Activated CD4-positive, CD25-positive, alpha-beta regulatory T cell treated with anti-CD3 and anti-CD28 coated beads, Interleukin-2, amount 50 U/mL, for 16 hours (primary cell): Measurements from ENCODE around the gene CCNB1.
"Not testable (repeated sequence)": the region's sequence is repeated elsewhere in the genome, so short reads cannot be mapped to it uniquely, and the experiment has no call there.

ENCODE experiments used
- DNase-seq: peaks from one replicate; pipeline ENCODE4 v3.0.0-alpha.2; 2020; ENCODE audit warnings: low read depth, low spot score

CCNB1 gene

DNA sequence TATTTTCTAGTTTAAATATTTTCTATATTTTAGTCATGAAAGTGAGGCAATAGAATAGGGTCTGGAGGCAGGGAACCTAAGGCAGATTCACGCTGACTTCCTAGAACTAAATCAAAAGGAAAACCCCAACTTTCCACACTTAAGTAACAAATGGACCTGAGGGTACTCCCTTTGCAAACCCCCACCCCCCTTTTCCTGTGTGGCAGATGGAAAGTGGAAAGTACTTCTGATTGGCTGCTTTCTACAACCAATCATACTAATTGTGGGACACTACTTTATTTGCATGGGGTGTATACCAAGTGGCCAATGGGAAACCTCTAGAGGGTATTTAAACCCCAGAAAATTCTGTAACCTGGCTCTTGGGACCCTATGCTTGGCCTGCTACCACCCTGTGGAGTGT is 17.7 kb downstream of the CCNB1 start:
- DNase-seq: no peak

DNA sequence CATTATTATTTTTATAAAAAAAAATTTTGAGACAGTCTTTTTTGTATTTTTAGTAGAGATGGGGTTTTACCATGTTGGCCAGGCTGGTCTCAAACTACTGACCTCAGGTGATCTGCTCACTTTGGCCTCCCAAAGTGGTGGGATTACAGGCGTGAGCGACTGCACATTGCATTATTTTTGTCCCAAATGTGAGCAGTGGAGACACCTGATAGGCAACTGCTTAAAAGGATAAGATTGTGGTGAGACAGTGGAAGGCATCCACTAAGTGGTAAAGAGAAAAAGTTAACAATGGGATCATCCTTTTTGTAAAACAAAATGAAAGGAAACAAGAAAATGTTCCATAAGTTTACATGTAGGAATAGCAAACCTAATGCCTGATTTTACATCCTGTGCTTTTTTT is 20.4 kb downstream of the CCNB1 start:
- DNase-seq: no peak

- DNase-seq: no peak
Measured at GRCh38 chr5:69188811-69189161, 21.8 kb downstream of the CCNB1 start.

GRCh38 chr5:69189162-69190086 is 22.5 kb downstream of the CCNB1 start, which contains the start of gene CENPH:
Gene CENPH (plus strand): TSS chr5:69189583. CDS start chr5:69189635, 52 bp downstream.
- peak; percentile 84 for DNase-seq

GRCh38 chr5:69202497-69202896 is 35.5 kb downstream of the CCNB1 start:
- no peak for DNase-seq

- DNase-seq: no peak
Measured at GRCh38 chr5:69206528-69207190, 39.7 kb downstream of the CCNB1 start.

- DNase-seq: no peak
Measured at GRCh38 chr5:69209602-69210001, 42.7 kb downstream of the CCNB1 start.

- DNase-seq: no peak
Measured at GRCh38 chr5:69211200-69211599, 44.2 kb downstream of the CCNB1 start.

GRCh38 chr5:69212022-69212421 is 45.1 kb downstream of the CCNB1 start:
- DNase-seq: no peak

- DNase-seq: no peak
Measured at GRCh38 chr5:69213513-69214215, 46.7 kb downstream of the CCNB1 start.

DNA sequence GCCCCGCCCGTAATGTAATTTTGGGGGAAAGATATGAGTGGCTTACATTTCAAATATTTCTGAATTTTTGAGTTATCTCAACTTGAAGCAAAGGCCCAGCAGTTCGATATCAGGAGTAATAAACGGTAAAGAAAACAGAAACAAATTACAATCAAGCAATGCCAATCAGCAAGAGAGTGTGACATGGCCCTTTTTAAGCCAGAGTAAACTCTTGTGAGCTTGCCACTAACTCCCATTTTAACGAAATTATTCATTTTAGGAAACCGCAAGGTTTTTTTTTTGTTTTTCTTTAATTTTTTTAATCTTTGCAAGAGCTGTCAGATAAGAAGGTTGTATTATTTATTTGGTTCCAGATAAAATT is 50.2 kb downstream of the CCNB1 start:
- no peak for DNase-seq

DNA sequence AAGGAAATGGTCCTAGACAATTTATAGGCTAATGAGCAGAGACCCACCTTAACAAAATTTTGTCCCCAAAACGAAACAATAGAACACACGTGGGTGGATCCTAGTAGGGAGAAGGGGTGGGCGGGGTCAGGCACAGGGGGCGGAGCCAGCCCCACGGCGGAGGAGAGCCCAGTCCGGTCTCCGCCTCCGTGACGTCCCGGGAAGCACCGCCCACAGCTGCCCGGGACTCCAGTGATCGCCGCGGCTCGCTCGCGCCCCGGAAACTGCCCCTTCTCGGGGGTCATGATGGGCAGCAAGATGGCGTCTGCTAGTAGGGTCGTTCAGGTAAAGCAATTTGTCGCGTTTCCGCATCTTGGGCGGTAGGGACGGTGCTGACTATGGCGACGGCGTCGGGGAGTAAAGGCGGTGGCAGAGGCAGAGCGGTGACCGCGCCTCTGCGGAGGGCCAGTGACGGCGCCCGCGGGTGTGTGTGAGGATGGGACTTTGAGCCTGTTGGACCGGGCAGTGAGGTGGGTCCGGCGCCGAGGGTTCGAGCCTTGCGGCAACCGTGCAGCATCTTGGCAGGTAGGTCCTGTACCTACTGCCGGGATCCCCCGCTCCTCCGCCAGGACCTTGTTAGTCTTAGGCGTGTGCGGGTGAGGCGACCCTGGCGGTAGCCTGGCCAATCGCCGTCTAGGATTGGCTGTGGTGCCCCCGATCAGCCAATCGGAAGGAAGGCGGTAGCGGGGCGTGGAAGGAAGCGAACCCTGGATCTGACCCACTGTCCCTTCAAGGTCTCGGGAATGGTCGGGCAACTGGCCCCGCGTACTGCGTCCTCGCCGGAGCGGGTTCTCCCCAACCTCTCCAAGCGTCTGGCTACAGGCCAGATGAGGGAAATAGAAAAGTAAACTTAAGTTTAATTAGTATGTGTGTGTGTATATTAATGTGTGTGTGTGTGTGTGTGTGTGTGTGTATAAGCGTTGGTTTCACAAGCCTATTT is 50.9 kb downstream of the CCNB1 start:
- DNase-seq: peak; percentile 77

- no peak for DNase-seq
Measured at GRCh38 chr5:69219939-69220338, 53.0 kb downstream of the CCNB1 start.

- not testable (repeated sequence) for DNase-seq
Measured at GRCh38 chr5:69220371-69220770, 53.4 kb downstream of the CCNB1 start.

DNA sequence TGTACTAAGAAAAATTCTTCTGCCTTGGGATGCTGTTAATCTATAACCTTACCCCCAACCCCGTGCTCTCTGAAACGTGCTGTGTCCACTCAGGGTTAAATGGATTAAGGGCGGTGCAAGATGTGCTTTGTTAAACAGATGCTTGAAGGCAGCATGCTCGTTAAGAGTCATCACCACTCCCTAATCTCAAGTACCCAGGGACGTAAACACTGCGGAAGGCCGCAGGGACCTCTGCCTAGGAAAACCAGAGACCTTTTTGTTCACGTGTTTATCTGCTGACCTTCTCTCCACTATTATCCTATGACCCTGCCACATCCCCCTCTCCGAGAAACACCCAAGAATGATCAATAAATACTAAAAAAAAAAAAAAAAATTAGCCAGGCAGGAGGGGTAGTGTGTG is 53.9 kb downstream of the CCNB1 start:
- DNase-seq: not testable (repeated sequence)

DNA sequence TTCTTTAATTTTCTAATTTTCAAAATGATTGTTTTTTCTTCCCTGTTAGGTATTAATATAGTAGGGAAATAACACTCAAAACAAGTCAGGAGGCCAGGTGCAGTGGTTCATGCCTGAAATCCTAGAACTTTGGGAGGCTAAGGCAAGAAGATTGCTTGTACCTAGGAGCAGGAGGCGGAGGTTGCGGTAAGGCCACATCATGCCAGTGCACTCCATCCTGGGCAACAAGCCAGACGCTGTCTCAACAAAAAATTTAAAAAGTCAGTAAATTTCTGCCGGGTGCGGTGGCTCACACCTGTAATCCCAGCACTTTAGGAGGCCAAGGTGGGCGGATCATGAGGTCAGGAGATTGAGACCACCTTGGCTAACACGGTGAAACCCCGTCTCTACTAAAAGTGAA is 57.6 kb downstream of the CCNB1 start:
- DNase-seq: no peak

DNA sequence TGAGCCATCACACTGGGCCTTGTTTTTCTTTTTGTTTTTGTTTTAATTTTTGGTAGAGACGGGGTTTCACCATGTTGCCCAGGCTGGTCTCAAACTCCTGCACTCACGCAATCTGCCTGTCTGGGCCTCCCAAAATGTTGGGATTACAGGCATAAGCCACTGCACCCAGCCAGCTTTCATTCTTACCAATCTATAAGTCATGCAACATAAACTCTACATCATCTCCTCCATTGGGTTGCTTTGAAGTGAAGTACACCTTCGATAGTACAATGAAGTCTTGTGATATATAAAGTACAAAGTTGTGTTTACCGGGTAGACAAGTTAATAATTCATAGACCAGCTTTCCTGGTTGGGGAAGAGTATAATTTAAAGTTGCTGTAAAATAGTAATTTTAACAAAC is 58.9 kb downstream of the CCNB1 start:
- no peak for DNase-seq
